SK-N-SH treated with all-trans-retinoic acid at 6 μM for 48 hours (cell line): ENCODE measurements around the gene ASPHD1.

Source experiments
- ATAC-seq: fragments of 200-7000 bp; cut with Tn5 transposase; 3 replicates; pipeline ENCODE4 v1.9.1; 2020; ENCODE audit warnings: mild to moderate bottlenecking, moderate library complexity
- ARNTL ChIP-seq: fragments of 450-650 bp; formaldehyde crosslinking; IDR thresholded peaks from 2 replicates; pipeline ENCODE4 v1.5.0; 2020; ENCODE audit warnings: low read depth, mild to moderate bottlenecking, moderate library complexity, borderline replicate concordance
- BACH2 ChIP-seq: fragments of 250-450 bp; sonication (Bioruptor Pico); IDR thresholded peaks from 2 replicates; pipeline ENCODE4 v1.9.0; 2021; ENCODE audit warnings: mild to moderate bottlenecking, borderline replicate concordance
- CREB5 ChIP-seq: fragments of 250-450 bp; sonication (Bioruptor Pico); IDR thresholded peaks from 2 replicates; pipeline ENCODE4 v1.5.1; 2020; ENCODE audit warnings: low read depth, mild to moderate bottlenecking, moderate library complexity
- CSDC2 ChIP-seq: fragments of 250-450 bp; sonication (Bioruptor Pico); IDR thresholded peaks from 2 replicates; pipeline ENCODE4 v1.5.0; 2020; ENCODE audit warnings: mild to moderate bottlenecking, moderate library complexity
- CSRNP3 ChIP-seq: fragments of 250-450 bp; sonication (Bioruptor Pico); IDR thresholded peaks from 2 replicates; pipeline ENCODE4 v1.5.1; 2021; ENCODE audit warnings: mild to moderate bottlenecking, moderate library complexity
- ESRRG ChIP-seq: fragments of 250-450 bp; sonication (Bioruptor Pico); IDR thresholded peaks from 2 replicates; pipeline ENCODE4 v1.6.1; 2021; ENCODE audit warnings: mild to moderate bottlenecking
- GLIS3 ChIP-seq: fragments of 250-450 bp; sonication (Bioruptor Pico); IDR thresholded peaks from 2 replicates; pipeline ENCODE4 v1.5.0; 2020; ENCODE audit warnings: mild to moderate bottlenecking, moderate library complexity
- ISL1 ChIP-seq: fragments of 250-450 bp; sonication (Bioruptor Pico); IDR thresholded peaks from 2 replicates; pipeline ENCODE4 v2.1.2; 2022; ENCODE audit warnings: mild to moderate bottlenecking, moderate library complexity
- OSR1 ChIP-seq: fragments of 250-450 bp; sonication (Bioruptor Pico); IDR thresholded peaks from 2 replicates; pipeline ENCODE4 v1.8.0; 2022; ENCODE audit warnings: moderate library complexity, mild to moderate bottlenecking, inconsistent platforms
- PATZ1 ChIP-seq: fragments of 250-450 bp; sonication (Bioruptor Pico); IDR thresholded peaks from 2 replicates; pipeline ENCODE4 v1.8.0; 2020; ENCODE audit warnings: mild to moderate bottlenecking, moderate library complexity, borderline replicate concordance
- POU6F1 ChIP-seq: fragments of 250-450 bp; sonication (Bioruptor Pico); IDR thresholded peaks from 2 replicates; pipeline ENCODE4 v1.8.0; 2021; ENCODE audit warnings: low read depth, mild to moderate bottlenecking, moderate library complexity, borderline replicate concordance
- PPARA ChIP-seq: fragments of 250-450 bp; sonication (Bioruptor Pico); IDR thresholded peaks from 2 replicates; pipeline ENCODE4 v1.5.0; 2020; ENCODE audit warnings: mild to moderate bottlenecking, borderline replicate concordance
- RARB ChIP-seq: fragments of 250-450 bp; sonication (Bioruptor Pico); IDR thresholded peaks from 2 replicates; pipeline ENCODE4 v1.8.0; 2021; ENCODE audit warnings: mild to moderate bottlenecking, moderate library complexity
- SNAI2 ChIP-seq: fragments of 250-450 bp; sonication (Bioruptor Pico); IDR thresholded peaks from 2 replicates; pipeline ENCODE4 v1.5.0; 2020; ENCODE audit warnings: mild to moderate bottlenecking, moderate library complexity
- TCF4 ChIP-seq: fragments of 250-450 bp; sonication (Bioruptor Pico); IDR thresholded peaks from 2 replicates; pipeline ENCODE4 v1.8.0; 2021; ENCODE audit warnings: mild to moderate bottlenecking, moderate library complexity, borderline replicate concordance
- TSHZ2 ChIP-seq: fragments of 250-450 bp; sonication (Bioruptor Pico); IDR thresholded peaks from 2 replicates; pipeline ENCODE4 v1.5.0; 2020; ENCODE audit warnings: mild to moderate bottlenecking, moderate library complexity
- ZC3H10 ChIP-seq: fragments of 250-450 bp; sonication (Bioruptor Pico); IDR thresholded peaks from 2 replicates; pipeline ENCODE4 v1.5.1; 2021; ENCODE audit warnings: mild to moderate bottlenecking, moderate library complexity
- ZFP3 ChIP-seq: fragments of 250-450 bp; sonication (Bioruptor Pico); IDR thresholded peaks from 2 replicates; pipeline ENCODE4 v1.5.0; 2020; ENCODE audit warnings: mild to moderate bottlenecking, moderate library complexity
- ZFP30 ChIP-seq: fragments of 450-650 bp; formaldehyde crosslinking; IDR thresholded peaks from 2 replicates; pipeline ENCODE4 v1.5.0; 2022; ENCODE audit warnings: mild to moderate bottlenecking, moderate library complexity
- ZNF565 ChIP-seq: fragments of 450-650 bp; formaldehyde crosslinking; conservative IDR thresholded peaks from 2 replicates; pipeline ENCODE4 v1.5.0; 2020; ENCODE audit warnings: low read depth, mild to moderate bottlenecking, moderate library complexity
- ZNF70 ChIP-seq: fragments of 450-650 bp; formaldehyde crosslinking; IDR thresholded peaks from 2 replicates; pipeline ENCODE4 v1.5.0; 2020; ENCODE audit warnings: mild to moderate bottlenecking, moderate library complexity
- ZNF8 ChIP-seq: fragments of 450-650 bp; formaldehyde crosslinking; IDR thresholded peaks from 2 replicates; pipeline ENCODE4 v1.5.0; 2020; ENCODE audit warnings: mild to moderate bottlenecking, moderate library complexity

The ASPHD1 gene

GRCh38 chr16:29947897-29948296 lies 47.6 kb downstream of the ASPHD1 start:
- TF ChIP-seq ARNTL (CRISPR knock-in tag) (no peak), TCF4 (CRISPR knock-in tag) (no peak), BACH2 (no peak), CSDC2 (CRISPR knock-in tag) (no peak), POU6F1 (no peak), CREB5 (CRISPR knock-in tag) (no peak), ZNF565 (CRISPR knock-in tag) (no peak), ZFP30 (CRISPR knock-in tag) (no peak), GLIS3 (CRISPR knock-in tag) (no peak), RARB (CRISPR knock-in tag) (no peak), PPARA (CRISPR knock-in tag) (no peak), TSHZ2 (no peak), CSRNP3 (CRISPR knock-in tag) (no peak), ZC3H10 (CRISPR knock-in tag) (no peak), OSR1 (CRISPR knock-in tag) (no peak), SNAI2 (CRISPR knock-in tag) (no peak)
- no peak for ATAC-seq

- no peak for ATAC-seq
- no peak for TF ChIP-seq SNAI2 (CRISPR knock-in tag)
- no peak for TF ChIP-seq CSDC2 (CRISPR knock-in tag)
- no peak for TF ChIP-seq ZNF565 (CRISPR knock-in tag)
- TF ChIP-seq ZFP3 (CRISPR knock-in tag), result no peak
- TF ChIP-seq TCF4 (CRISPR knock-in tag), result no peak
- no peak for TF ChIP-seq ESRRG (CRISPR knock-in tag)
- no peak for TF ChIP-seq CREB5 (CRISPR knock-in tag)
- no peak for TF ChIP-seq RARB (CRISPR knock-in tag)
- TF ChIP-seq ZNF70, result no peak
- no peak for TF ChIP-seq ZNF8
- no peak for TF ChIP-seq PATZ1
- TF ChIP-seq TSHZ2, result no peak
- TF ChIP-seq ARNTL (CRISPR knock-in tag), result no peak
- no peak for TF ChIP-seq ISL1 (CRISPR knock-in tag)
- no peak for TF ChIP-seq POU6F1
- TF ChIP-seq BACH2, result no peak
Observed at GRCh38 chr16:29950806-29951461, 50.6 kb downstream of the ASPHD1 start.
